GM12864 (cell line): ENCODE measurements around the gene LMO1.

Experiments used
- DNase-seq: peaks from one replicate; pipeline ENCODE4 v3.0.0-alpha.2; 2011; ENCODE audit warnings: low read depth
- H3K4me3 ChIP-seq: 2 replicates; pipeline ENCODE4 v1.5.1; 2011; ENCODE audit warnings: mild to moderate bottlenecking, low read depth, low read length, control low read depth
- CTCF ChIP-seq: IDR thresholded peaks from 2 replicates; pipeline ENCODE4 v1.5.1; 2011; ENCODE audit warnings: low read depth, mild to moderate bottlenecking, moderate library complexity, low read length, control low read depth, inconsistent platforms; ENCODE audit errors: missing control alignments

LMO1 gene

GRCh38 chr11:8232849-8233606 is 30.6 kb downstream of the LMO1 start:
- TF ChIP-seq CTCF, result no peak
- DNase-seq, result no peak
- no peak overlapping the region for H3K4me3 ChIP-seq

GRCh38 chr11:8232414-8232813 is 31.3 kb downstream of the LMO1 start:
- TF ChIP-seq CTCF, result no peak
- no peak overlapping the region for H3K4me3 ChIP-seq
- DNase-seq, result no peak

GRCh38 chr11:8231979-8232378 is 31.7 kb downstream of the LMO1 start:
- no peak for TF ChIP-seq CTCF
- no peak overlapping the region for H3K4me3 ChIP-seq
- DNase-seq, result no peak

GRCh38 chr11:8230921-8231847 is 32.5 kb downstream of the LMO1 start:
- DNase-seq, result no peak
- no peak overlapping the region for H3K4me3 ChIP-seq
- TF ChIP-seq CTCF, result no peak

GRCh38 chr11:8230178-8230859 is 33.4 kb downstream of the LMO1 start:
- H3K4me3 ChIP-seq, result no peak overlapping the region
- DNase-seq, result no peak
- TF ChIP-seq CTCF, result no peak

- no peak for TF ChIP-seq CTCF
- no peak for DNase-seq
- H3K4me3 ChIP-seq, result no peak overlapping the region
These were observed 34.1 kb downstream of the LMO1 start for GRCh38 chr11:8229299-8230177.
